NCI-H69 (cell line): ENCODE data around the gene HEBP1.

Experiments used
- DNase-seq: peaks from one replicate; lab custom pipeline; 2025; lab: John Stamatoyannopoulos, UW

The HEBP1 gene

DNA sequence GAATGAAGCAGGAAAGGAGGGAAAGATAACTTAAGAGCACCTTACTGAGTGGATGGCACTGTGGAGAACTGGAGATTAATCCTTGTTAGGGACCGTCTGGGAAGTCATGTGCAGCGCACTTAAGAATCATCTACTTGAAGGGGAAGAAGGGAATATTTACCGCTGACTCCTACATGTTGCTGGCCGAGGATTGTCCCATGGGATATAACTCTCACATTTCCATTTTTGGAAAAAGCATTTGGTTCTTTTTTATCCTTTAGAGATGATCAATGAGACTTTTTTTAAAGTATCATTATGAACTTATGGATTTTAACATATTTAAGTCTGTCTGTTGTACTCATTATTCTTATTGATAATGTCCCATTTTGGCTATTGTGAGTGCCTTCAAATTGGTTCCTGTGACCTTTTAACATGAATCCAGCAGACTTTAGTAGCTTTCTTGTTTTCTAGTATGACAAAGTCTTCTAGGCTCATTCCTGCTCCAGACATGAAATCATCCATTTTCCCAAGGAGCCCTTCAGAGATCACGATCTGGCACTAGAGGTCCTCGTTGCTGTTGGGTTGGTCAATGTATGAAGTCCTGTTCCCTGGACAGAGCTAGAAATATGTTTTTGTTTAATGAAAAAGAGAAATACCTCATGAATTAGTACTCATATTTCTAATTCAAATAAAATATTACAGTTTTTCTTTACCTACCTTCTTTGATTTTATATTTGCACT, 23.9 kb upstream of the HEBP1 start:
- no peak for DNase-seq

DNA sequence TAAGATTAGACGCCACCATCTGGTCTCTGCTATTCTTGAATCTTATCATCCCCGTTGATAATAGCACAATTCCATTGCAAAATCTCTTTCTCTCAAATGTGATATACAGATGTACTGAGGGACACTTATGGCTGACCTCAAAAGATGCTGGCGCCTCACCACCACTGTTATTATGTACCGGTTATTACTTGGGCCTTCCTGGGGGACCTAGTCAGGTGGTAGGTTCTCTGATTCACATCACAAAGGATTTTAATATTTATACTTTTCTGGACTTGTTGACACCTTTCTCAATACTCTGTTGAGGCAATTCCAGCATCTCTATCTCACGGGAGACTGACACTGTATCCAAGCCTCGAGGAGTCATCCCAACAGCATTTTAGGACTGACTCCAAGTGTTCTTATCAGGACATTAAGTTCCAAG, 22.8 kb upstream of the HEBP1 start:
- DNase-seq = no peak

DNA sequence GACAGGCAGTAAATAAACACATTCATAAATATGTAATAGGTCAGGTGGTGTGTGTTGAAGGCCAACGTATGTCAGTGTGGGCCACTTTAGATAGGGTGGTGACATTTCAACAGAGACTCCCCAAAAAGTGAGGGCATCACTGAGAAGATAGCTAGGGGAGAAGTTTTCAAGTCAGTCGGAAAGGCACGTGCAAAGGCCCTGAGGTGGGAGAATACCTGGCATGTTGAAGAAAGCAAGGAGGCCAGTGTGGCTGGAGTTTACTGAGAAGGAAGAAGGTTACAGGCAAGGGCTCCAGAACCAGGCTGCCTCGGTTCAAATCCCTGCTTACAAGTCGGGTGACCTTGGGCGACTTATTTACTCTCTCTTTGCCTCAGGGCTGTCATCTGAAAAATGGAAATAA, 11.0 kb upstream of the HEBP1 start:
- no peak for DNase-seq

DNA sequence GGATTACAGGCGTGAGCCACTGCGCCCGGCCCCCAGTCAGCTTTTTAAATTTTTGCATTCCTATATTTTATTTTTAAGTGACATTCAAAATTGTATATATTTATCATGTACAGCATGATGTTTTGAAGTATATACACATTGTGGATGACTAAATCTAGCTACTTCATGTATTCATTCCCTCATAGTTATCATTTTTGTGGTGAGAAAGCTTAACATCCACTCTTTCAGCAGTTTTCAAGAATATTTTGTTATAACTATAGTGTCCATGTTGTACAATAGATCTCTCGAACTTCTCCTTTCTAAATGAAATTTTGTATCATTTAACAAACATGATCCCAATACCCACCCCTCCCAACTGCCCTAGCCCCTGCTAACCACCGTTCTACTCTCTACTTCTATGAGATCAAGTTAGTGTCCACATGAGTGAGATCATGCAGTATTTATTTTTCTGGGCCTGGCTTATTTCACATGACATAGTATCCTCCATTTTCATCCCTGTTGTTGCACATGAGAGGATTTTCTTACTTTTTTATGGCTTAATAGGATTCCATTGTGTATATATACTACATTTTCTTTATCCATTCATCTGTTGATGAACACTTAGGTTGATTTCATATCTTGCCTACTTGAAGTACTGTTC, 8.8 kb upstream of the HEBP1 start:
- DNase-seq = no peak

DNA sequence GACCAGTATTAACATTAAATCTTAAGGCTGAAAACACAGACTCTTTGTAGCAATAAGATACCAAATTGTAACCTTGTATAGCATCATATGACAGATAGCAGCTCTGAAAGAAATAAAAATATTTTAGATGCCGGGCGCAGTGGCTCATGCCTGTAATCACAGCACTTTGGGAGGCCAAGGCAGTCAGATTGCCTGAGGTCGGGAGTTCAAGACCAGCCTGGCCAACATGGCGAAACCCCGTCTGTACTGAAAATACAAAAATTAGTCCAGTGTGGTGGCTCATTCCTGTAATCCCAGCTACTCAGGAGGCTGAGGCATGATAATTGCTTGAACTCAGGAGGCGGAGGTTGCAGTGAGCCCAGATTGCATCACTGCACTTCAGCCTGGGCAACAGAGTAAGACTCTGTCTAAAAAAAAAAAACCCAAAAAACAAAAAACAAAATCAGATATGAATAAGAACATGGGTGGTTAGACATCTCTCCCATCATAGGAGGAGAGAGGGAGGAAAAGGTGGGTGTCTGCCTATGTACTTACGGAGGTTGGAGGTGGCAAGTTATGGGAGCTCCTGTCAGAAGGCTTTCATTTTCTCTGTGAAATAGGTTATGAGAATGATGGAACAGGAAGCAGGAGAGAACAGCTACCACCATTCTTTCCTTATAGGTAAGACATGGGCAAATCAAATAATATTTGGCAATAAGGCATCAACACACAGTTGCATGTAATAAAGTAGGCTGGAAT, 7.6 kb upstream of the HEBP1 start:
- no peak for DNase-seq

DNA sequence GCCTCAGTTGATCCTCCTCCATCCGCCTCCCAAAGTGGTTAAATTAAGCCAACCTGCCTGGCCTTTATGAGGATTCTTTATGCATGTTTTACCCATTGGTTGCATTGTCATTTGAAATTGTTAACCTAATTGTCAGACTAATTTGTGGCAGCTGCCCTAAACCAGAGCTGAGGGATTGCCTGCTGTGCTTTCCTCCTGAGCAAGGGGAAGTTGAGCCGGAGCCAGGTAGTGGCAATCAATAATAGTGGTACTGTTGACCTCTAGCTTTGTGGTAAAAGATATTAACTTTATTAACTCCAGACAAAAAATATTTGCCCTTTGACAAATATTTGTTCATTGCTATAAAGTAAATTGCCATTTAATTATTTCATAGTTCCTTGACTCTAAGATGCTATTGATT, 5.6 kb upstream of the HEBP1 start:
- DNase-seq = peak; percentile 53

DNA sequence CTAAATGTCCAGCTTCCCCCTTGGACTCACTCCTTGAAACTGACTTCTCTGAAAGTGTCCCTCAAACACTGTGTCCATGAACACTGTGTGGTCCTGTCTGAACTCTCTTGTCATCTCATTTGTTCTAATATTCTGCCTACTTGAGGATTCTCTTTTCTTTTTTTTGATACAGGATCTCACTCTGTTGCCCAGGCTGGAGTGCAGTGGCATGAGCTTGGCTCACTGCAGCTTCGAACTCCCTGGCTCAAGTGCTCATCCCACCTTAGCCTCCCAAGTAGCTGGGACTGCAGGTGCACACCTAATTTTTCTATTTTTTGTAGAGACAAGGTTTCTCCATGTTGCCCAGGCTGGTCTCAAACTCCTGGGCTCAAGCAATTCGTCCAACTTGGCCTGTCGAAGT, 4.9 kb upstream of the HEBP1 start:
- no peak for DNase-seq

DNA sequence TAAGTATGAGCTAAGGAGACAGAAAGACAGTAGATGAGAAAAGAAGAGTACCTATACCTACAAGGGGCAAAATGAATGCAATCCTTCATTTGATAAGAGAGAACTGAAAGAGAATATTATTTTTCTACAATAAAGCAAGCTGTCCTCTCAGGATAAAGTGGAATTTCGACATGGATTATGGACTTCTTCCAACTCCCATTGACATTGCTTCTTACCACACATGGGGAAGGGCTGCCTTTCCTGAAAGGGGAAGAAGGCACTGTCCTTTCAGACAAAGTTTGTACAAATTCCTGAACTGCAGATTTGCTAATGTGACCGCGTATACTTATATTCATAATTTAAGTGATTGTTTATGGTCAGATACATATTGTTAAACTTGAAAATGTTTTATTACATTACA, 4.3 kb upstream of the HEBP1 start:
- no peak for DNase-seq

DNA sequence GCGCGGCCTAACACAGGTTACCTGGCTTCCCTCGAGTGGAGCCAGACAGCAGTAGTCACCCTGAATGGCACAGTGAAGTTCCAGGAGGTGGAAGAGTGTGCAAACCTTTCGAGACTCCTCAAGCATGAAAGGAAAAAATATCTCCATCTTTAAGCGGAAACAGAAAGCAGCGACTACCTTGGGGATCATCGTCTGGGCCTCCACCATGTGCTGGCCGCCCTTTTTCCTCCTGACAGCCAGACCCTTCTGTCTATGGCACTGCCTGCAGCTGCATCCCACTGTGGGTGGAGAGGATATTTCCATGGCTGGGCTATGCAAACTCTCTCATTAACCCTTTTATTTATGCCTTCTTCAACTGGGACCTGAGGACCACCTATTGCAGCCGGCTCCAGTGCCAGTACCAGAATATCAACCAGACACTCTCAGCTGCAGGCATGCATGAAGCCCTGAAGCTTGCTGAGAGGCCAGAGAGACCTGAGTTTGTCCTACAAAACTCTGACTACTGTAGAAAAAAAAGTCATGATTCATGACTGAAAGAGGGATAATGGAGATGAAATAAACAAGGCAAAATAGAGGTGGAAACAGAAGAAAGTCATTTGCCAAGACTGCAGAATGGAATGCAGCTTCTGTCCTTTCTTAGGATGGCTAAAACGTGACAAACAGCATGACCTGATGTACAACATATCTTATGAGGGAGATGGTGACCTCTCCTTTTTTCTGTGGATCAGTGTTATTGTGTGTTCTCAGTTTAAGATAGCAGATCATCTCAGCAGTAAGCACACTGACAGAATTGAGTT, 2.4 kb upstream of the HEBP1 start:
- DNase-seq = no peak

DNA sequence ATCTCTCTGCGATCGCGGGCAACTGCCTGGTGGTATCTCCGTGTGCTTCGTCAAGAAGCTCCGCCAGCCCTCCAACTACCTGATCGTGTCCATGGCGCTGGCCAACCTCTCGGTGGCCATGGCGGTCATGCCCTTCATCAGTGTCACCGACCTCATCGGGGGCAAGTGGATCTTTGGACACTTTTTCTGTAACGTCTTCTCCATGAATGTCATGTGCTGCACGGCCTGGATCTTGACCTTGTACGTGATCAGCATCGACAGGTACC, 1.6 kb upstream of the HEBP1 start:
- DNase-seq = no peak

DNA sequence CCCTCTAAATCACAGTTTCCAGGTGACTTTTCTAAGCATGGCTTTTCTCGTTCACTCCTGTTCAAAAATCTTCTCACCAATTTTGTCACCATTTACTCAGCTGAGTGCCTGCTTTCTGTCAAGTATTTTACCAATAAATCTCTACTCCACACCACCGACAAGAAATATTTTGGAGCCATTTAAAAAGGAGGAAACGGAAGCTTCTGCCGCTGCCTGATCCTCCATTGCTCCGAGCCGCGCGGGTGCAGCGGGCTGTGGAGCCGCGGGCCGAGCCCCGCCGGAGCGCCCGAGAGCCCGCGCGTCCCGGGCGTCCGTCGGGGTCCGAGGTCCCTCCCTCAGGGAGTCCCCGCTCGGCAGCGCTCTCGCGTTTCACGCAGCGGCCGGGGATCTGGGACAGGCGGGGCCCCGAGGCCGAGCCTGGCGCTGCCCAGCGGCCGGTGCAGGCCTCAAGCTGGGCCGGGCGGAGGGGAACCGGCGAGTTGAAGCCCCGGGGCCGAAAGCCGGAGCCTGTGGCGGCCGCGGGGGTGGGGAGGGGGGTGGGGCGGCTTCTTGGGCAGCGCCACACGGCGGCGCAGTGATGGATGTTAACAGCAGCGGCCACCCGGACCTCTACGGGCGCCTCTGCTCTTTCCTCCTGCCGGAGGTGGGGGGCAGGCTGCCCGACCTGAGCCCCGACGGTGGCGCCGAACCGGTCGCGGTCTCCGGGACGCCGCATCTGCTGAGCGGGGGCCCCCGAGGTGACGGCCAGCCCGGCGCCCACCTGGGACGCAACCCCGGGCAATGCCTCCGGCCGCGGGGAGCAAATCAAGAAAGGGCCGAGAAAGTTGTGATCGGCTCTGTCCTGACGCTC, 1.1 kb upstream of the HEBP1 start:
- peak; percentile 72 for DNase-seq

DNA sequence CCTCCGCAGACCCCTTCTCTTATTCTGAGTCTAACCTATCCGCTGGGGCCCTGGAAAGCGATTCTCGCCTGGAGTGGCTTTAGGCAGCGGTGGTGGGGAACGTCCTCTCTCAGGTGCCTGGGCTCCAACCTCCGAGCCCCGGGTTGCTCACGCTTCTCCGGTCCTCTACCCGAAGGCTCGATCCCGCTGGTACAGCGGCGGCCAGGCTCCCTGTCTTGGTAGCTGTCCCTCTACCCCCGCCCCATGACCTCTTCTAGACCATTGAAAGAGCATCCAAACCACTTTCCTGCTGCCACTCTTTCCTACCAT, 505 bp upstream of the HEBP1 start:
- DNase-seq = peak; percentile 67

DNA sequence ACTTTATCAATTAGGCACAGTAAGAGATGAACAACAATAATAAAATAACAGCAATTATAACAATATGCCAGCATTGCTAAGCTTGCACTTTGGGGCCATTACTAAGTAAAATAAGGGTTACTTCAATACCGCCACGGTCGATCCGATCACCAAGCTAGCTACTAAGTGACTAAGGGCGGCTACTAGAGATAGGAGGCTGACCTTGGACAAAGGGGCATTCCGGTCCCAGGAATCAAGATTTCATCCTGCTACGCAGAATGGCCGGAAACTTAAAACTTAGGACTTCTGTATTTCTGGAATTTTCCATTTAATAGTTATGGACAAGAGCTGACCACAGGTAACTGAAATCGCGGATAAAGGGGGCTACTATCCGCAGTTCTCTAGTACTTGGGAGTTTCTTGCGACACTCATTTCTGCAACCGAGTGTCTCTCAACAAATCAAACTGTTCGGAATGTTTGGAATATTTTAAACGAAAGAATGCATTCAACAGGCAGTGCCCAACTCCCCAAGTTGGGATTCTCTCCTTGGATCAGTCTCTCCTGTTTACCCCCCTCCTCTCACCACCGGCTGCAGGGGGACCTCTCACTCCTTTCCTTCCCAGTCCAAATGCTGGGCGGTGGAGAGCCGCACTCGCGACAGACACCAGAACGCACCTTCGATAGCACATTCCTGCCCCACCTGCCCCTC, 650 bp downstream of the HEBP1 start:
- no peak for DNase-seq

DNA sequence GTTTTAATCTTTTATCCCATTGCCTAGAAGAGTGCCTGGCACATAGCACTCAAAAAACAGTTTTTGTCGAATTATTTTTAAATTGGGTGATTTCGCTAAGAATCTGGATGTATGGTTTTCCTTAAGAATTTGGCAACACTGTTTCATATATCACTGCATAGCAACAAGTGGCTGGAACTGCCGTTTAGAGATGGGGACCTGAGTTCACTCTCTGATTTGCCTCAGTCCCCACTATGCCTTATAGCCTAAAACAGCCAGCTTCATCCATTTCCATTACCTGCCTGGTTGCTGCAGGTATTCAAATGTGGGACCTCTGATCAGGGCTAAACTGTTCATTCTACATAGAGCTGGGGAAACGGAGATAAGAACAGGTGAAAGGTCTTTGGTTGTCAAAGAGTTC, 1.8 kb downstream of the HEBP1 start:
- DNase-seq = no peak

DNA sequence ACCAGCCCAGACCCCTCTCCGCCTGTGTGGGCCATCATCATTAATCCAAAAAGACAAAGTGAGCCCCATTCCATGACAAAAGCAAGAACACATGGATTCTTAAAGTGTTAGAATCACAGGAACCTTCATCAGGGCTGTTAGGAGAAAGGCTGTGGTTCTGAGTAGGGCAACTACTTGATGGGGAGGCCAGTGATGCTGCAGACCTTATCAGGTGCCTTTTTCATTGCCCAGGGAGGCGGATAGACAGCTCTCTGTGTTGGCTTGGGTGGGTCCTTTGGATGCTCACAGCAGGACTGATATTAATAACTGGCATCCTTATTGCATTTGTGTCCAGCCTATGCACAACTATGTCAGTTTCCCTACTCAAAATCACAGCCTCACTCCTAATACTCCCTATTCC, 2.3 kb downstream of the HEBP1 start:
- no peak for DNase-seq

DNA sequence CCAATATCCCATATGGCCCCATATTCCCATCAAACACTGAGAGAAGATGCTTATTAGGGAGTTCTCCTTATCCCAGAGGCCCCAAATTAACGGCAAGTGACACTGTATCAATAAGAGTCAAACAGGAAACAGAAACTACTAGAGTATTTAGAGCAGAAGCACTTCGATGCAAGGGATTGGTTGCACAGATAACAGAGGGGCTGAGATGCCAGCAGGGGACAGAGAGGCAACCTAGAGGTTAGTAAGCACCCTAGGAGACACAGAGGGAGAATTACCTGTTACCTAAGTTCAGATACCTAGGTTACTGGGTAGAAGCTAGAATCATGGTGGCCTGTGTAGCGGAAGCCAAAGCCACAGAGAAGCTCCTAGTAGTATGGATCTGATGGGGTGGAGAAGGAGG, 2.9 kb downstream of the HEBP1 start:
- DNase-seq = no peak

DNA sequence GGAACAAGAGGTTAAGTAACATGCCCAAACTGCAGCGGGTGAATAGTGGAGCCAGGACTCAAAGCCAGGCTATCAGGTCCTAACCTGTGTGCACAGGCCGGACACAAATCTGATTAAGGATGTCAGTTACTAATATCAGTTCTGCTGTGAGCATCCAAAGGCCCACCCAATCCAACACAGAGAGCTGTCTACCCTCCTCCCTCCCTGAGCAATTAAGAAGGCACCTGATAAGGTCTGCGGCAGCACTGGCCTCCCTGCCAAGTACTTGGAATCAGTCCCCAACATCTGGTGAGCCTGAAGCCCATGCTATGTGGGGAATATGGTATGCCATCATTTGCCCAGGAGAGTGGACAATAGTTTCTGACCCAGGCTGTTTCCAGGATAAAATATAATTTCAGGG, 3.9 kb downstream of the HEBP1 start:
- no peak for DNase-seq

DNA sequence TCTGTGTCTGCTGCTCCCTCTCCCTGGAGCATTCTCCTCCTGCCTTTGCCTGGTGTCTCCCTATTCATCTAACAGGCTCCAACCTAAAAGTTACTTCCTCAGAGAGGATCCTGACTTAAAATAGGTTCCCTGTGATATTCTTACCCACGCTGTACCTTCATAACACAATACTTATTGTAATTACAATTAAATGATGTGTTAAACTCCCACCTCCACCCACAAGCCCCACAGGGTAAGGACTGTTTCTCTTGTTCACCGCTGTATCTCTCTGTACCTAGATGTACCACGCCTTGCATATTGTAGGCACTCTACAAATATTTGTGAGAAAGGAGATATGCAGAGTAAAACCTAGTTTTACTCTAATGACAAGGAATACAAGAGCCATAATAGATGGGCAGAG, 5.0 kb downstream of the HEBP1 start:
- no peak for DNase-seq

DNA sequence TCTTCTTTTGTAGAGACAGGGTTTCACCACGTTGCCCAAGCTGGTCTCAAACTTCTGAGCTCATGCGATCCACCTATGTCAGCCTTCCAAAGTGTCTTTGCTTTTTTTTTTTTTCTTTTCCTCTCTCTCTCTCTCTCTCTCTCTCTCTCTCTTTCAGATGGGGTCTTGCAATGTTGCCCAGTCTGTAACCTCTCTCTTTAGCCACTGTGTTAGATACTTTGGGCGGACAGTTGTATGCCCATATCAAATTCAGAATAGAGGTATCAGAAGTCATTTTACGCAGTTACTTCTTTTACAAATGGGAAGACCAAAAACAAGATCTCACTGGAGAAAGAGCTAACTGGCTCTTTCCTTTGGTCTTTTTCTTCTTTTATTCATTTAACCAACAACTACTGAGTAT, 6.7 kb downstream of the HEBP1 start:
- no peak for DNase-seq

DNA sequence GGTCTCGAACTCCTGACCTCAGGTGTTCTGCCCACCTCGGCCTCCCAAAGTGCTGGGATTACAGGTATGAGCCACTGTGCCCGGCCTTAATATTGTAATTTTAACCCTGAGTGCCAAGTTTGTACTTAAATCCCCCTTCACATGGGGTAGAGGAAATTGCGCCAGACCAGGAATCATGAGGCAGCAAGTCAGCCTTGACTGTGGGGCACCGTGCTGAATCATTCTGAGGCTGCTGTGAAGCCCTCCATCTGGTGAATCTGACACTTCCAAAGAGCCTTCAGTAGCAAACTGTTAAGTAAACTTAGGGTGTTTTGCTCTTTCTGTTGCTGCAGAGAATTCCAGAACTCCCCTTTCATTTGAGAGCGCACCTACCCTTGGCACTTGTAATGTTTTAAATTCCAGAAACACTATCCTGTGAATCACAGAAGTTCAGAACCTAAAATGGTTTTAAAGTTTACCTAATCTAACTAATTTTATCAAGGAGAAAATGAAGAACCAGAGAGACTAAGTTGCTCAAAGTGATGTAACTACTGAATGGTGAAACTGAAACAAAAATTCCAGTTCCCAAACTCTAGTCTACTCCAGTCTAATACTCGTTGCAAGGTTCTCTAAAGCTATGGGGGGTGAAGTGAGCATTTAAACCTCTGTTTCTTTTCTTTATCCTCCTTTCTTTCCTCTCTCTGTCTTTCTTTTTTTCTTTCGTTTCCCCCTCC, 7.5 kb downstream of the HEBP1 start:
- DNase-seq = no peak
